Measurements from ENCODE around the gene FOXO3. TPM values are rescaled to one million over a fixed set of nuclear protein-coding genes. Genes with fewer than 3 reads are reported as not detected.

The FOXO3 gene
- total and polyA plus RNA-seq, 2 donors from 2014 or later: 9.4 to 76.1 TPM

DNA sequence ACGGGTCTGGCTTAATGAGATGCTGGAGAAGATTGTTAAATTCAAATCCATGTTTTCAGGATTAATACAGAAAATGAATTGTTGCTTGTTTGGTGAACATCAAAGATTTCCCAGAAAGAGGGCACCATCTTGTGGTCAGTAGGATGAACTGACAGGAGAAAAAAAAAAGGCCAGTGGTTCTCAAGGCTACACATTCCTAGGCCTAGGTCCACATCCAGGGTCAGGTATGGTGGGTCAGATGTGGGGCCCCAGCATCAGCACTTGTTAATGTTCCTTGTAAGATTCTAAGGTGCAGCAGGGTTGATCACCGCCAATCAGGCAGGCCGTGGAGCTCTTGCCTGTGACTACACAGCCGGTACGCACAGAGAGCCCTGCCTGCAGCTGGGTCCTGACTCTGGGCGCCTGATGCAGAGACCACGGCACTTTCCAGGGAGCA, 34.0 kb upstream of the FOXO3 start:
- Histone ChIP-seq H3K27ac (ENCODE audit: low read depth in 2 of 2, low read length in 2 of 2) (no peak overlapping the region), H3K4me1 (ENCODE audit: control insufficient read depth in 2 of 3, insufficient read depth in 2 of 3, low read depth in 1 of 3, low read length in 3 of 3) (peaks cover 0 to 4% (median 3%) of the 10 kb centered on the region in 3 donors), H3K9ac (ENCODE audit: low read length in 3 of 3) (no peak overlapping the region), H3K9me3 (ENCODE audit: control insufficient read depth in 2 of 3, insufficient read depth in 1 of 3, low read length in 3 of 3) (no peaks in the 10 kb centered on the region), H3K4me3 (ENCODE audit: low read length in 3 of 3) (no peak overlapping the region), H3K36me3 (ENCODE audit: control insufficient read depth in 2 of 3, insufficient read depth in 3 of 3, low read length in 3 of 3) (no peaks in the 10 kb centered on the region), H3K27me3 (ENCODE audit: control insufficient read depth, insufficient read depth, low read length) (no peaks in the 10 kb centered on the region)
- FAIRE-seq: no peak
- peak in 2 of 5 donors; percentile 27 to 61 for DNase-seq
- intact Hi-C loops (cut with DNase I): loop anchor here (10.0 kb wide), 1 partner anchor 412 kb away; no protein-coding TSS in a partner anchor
- TF ChIP-seq, protein P1, sequence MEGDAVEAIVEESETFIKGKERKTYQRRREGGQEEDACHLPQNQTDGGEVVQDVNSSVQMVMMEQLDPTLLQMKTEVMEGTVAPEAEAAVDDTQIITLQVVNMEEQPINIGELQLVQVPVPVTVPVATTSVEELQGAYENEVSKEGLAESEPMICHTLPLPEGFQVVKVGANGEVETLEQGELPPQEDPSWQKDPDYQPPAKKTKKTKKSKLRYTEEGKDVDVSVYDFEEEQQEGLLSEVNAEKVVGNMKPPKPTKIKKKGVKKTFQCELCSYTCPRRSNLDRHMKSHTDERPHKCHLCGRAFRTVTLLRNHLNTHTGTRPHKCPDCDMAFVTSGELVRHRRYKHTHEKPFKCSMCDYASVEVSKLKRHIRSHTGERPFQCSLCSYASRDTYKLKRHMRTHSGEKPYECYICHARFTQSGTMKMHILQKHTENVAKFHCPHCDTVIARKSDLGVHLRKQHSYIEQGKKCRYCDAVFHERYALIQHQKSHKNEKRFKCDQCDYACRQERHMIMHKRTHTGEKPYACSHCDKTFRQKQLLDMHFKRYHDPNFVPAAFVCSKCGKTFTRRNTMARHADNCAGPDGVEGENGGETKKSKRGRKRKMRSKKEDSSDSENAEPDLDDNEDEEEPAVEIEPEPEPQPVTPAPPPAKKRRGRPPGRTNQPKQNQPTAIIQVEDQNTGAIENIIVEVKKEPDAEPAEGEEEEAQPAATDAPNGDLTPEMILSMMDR (IDR thresholded peaks at IDR 0.05; ENCODE audit: borderline replicate concordance, extremely low read depth, insufficient read depth): peak; percentile 75

DNA sequence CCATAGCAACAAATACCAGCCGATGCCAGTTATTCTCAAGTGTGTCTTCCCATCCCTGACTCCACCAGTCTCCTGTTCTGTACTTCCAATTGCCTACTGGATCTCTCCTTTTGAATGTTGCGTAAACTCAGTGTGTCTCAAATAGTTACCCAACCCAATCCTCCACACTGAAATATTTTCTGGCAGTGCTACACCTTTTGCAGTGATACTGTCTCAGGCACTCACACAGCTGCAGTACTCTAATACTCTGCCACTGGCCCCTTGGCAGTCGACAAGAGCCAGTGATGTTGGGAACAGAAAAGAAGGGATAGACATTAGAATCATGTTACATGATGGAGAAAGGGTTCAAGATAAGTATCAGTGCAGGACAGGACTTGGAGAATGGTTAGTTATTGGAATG, 31.8 kb upstream of the FOXO3 start:
- no peaks in the 10 kb centered on the region for H3K27me3 ChIP-seq (ENCODE audit: control insufficient read depth, insufficient read depth, low read length)
- H3K9me3 ChIP-seq (ENCODE audit: control insufficient read depth in 2 of 3, insufficient read depth in 1 of 3, low read length in 3 of 3): no peaks in the 10 kb centered on the region
- no peak for DNase-seq
- H3K4me3 ChIP-seq (ENCODE audit: low read length in 3 of 3): no peak overlapping the region
- intact Hi-C loops (cut with DNase I): loop anchor here (10.0 kb wide), 1 partner anchor 414 kb away; no protein-coding TSS in a partner anchor
- H3K27ac ChIP-seq (ENCODE audit: low read depth in 2 of 2, low read length in 2 of 2): no peak overlapping the region
- TF ChIP-seq, protein P1 (IDR thresholded peaks at IDR 0.05; ENCODE audit: borderline replicate concordance, extremely low read depth, insufficient read depth): no peak
- no peak overlapping the region for H3K9ac ChIP-seq (ENCODE audit: low read length in 3 of 3)
- H3K36me3 ChIP-seq (ENCODE audit: control insufficient read depth in 2 of 3, insufficient read depth in 3 of 3, low read length in 3 of 3): no peaks in the 10 kb centered on the region
- FAIRE-seq: no peak
- H3K4me1 ChIP-seq (ENCODE audit: control insufficient read depth in 2 of 3, insufficient read depth in 2 of 3, low read depth in 1 of 3, low read length in 3 of 3): peaks cover 0 to 3% (median 0%) of the 10 kb centered on the region in 3 donors

DNA sequence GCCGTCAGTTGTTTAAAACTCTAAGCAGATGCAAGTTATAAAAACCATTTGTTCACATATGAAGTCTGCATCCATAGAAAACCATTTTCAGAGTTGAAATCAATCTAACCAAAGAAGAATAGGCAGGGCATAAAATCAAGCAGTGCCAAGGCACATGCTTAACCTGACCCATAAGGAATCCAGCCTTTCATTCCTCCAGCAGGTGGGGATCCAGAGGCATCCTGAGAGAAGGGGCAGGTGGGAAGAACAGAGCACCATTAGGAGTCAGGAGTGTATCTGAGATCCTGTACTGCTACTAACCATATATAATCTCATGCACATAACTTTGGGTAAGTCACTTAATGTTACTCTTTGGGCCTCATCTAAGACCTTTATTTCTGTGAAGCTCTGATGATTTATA, 29.4 kb upstream of the FOXO3 start:
- no peaks in the 10 kb centered on the region for H3K36me3 ChIP-seq (ENCODE audit: control insufficient read depth in 2 of 3, insufficient read depth in 3 of 3, low read length in 3 of 3)
- TF ChIP-seq, protein P1 (IDR thresholded peaks at IDR 0.05; ENCODE audit: borderline replicate concordance, extremely low read depth, insufficient read depth): no peak
- peaks cover 0 to under 1% (median 0%) of the 10 kb centered on the region in 3 donors for H3K4me1 ChIP-seq (ENCODE audit: control insufficient read depth in 2 of 3, insufficient read depth in 2 of 3, low read depth in 1 of 3, low read length in 3 of 3)
- no peaks in the 10 kb centered on the region for H3K9me3 ChIP-seq (ENCODE audit: control insufficient read depth in 2 of 3, insufficient read depth in 1 of 3, low read length in 3 of 3)
- no peak overlapping the region for H3K9ac ChIP-seq (ENCODE audit: low read length in 3 of 3)
- no peak overlapping the region for H3K4me3 ChIP-seq (ENCODE audit: low read length in 3 of 3)
- H3K27ac ChIP-seq (ENCODE audit: low read depth in 2 of 2, low read length in 2 of 2): no peak overlapping the region
- DNase-seq (no peak), FAIRE-seq (no peak)
- no peaks in the 10 kb centered on the region for H3K27me3 ChIP-seq (ENCODE audit: control insufficient read depth, insufficient read depth, low read length)
- intact Hi-C loops (cut with DNase I): no loop called here
